ENCODE results near the gene ADGRV1.

The ADGRV1 gene

DNA sequence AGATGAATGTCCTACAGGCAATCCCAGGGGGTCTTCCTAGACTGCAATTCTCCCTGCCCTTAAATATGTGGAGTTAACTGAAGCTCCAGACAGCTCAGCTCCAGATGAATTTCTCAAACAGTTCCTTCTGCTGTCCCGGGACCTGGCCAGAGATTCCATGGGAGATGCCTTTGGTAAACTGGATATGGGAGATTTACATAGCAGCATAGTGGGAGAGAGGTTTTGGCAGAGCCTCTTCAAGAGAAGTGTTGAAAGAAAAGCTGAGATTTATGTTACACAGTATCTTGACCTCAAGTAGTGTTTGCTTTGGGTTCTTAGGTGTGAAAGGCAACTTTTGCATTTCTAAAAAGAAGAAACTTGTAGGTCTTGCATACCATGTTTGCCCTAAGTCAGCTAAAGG is 459.6 kb downstream of the ADGRV1 start:
- H3K27me3 Mint-ChIP-seq, result peaks cover 7% of the 10 kb centered on the region
- no peaks in the 10 kb centered on the region for H3K4me1 Mint-ChIP-seq
- H3K9me3 Mint-ChIP-seq, result peaks cover 4% of the 10 kb centered on the region
- no peaks in the 10 kb centered on the region for H3K36me3 Mint-ChIP-seq
- H3K4me3 Mint-ChIP-seq, result no peak overlapping the region
- H3K27ac Mint-ChIP-seq, result no peak overlapping the region

DNA sequence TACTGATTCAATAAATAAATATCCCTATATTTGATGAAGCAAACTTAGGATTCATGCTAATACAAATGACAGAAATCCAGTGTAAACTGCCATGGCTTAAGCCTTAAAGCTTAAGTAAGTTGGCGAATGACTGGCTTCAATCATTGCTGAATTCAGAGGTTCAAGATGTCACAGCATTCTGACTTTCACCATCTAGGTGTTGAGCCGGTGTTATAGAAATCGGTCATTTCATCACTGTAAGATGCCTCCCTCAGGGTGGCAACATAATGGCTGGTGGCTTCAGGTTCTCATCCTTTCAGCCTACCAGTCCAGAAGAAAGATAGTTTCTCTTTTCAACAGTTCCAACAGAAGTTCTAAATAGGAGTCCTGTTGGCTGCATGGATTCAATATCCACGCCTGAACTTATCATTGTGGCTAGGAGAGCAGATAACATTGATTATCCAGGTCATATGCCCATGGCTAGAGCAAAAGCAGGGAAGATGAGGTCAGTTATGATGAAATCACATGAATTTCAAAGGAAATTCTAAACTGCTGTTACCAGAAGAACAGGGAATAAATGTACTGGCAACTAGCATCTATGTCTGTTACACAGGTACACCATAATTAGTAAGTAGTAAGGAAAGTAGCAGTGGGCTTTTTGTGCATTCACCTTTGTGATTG is 460.2 kb downstream of the ADGRV1 start:
- peaks cover 4% of the 10 kb centered on the region for H3K27me3 Mint-ChIP-seq
- H3K9me3 Mint-ChIP-seq, result peaks cover 4% of the 10 kb centered on the region
- no peak overlapping the region for H3K27ac Mint-ChIP-seq
- no peak overlapping the region for H3K4me3 Mint-ChIP-seq
- no peaks in the 10 kb centered on the region for H3K4me1 Mint-ChIP-seq
- no peaks in the 10 kb centered on the region for H3K36me3 Mint-ChIP-seq

DNA sequence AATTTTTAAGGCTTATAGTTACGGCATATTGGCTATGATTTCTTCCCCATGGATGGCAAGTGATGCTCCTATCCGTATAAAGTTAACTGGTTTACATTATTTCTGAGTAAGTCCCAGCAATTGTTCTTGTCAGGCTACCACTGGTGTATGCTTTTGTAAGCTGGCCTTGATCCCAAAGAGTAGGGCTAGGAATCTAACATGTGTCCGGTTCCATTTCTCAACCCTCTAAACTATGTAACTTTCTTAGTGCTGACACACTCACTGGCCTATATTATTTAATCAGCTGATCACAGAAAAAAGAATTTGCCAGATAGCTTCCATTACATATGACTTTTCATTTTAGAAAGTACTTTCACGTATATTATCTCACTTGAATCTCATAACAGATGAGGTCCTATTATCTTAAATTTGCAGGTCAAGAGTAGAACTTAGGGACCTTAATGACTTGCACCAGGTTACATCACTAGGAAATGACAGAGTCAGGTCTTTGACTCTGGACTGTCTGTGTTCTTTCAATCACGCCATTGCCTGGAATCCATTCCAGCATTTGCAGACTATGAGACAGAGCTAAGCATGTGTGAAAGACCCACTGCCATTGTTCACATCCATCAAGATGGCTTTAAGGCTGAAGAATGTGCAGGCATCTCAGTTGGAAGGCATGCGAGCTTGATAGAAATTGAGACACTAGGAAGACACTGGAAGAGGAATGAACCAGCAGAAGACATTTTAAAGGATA is 461.6 kb downstream of the ADGRV1 start:
- H3K36me3 Mint-ChIP-seq, result no peaks in the 10 kb centered on the region
- H3K4me1 Mint-ChIP-seq, result no peaks in the 10 kb centered on the region
- H3K4me3 Mint-ChIP-seq, result no peak overlapping the region

GRCh38 chr5:91022518-91022917 is 463.9 kb downstream of the ADGRV1 start:
- no peaks in the 10 kb centered on the region for H3K36me3 Mint-ChIP-seq
- H3K27me3 Mint-ChIP-seq, result peaks cover 3% of the 10 kb centered on the region
- no peaks in the 10 kb centered on the region for H3K4me1 Mint-ChIP-seq
- H3K9me3 Mint-ChIP-seq, result no peaks in the 10 kb centered on the region
- H3K27ac Mint-ChIP-seq, result no peak overlapping the region
- no peak overlapping the region for H3K4me3 Mint-ChIP-seq

More for the DNA sequence above, 461.6 kb downstream of the ADGRV1 start:
- Mint-ChIP-seq H3K27me3 (peaks cover 3% of the 10 kb centered on the region), H3K27ac (no peak overlapping the region), H3K9me3 (no peaks in the 10 kb centered on the region)

DNA sequence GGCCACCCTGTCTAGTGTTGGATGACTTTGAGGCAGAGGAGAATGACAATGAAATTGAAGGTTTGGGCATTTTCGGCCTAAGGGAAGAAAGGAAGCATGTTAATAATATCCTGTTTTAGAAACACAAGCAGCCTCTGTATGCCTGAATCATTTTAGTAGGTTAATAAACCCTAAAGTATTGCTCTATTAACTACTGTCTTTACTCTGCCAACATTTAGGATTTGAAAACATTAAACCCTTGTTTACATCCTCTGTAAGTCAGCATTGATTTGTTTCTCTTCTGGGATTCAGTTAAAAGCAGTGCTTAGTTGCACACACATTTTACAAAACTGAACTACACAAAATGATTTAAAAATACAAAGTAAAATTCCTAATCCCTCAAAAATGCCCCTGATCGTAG is 465.6 kb downstream of the ADGRV1 start:
- H3K9me3 Mint-ChIP-seq, result no peaks in the 10 kb centered on the region
- peaks cover 2% of the 10 kb centered on the region for H3K27me3 Mint-ChIP-seq
- H3K4me1 Mint-ChIP-seq, result no peaks in the 10 kb centered on the region
- H3K27ac Mint-ChIP-seq, result no peak overlapping the region
- no peaks in the 10 kb centered on the region for H3K36me3 Mint-ChIP-seq
- H3K4me3 Mint-ChIP-seq, result no peak overlapping the region

DNA sequence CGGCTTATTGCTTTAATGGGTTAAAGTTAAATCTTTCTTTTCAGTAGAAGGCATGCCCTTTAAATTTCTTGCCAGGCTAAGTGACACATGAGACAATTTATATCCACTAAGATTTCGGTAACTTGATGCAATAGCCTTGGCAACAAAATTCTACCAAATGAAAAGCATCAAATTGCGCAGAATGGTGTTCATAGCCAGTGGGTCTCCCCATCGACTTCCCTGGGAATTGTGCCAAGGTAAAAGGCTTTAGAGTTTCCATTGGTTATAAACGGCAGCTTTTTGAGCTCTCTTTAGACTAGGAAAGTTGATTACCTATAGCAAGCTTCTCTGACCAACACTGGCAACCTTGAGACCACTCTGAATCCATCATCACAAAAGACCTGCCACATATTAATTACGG is 466.1 kb downstream of the ADGRV1 start:
- Mint-ChIP-seq H3K36me3 (no peaks in the 10 kb centered on the region), H3K27me3 (peaks cover 2% of the 10 kb centered on the region), H3K4me3 (no peak overlapping the region), H3K27ac (no peak overlapping the region), H3K9me3 (no peaks in the 10 kb centered on the region), H3K4me1 (no peaks in the 10 kb centered on the region)

- Mint-ChIP-seq H3K4me1 (no peaks in the 10 kb centered on the region), H3K36me3 (no peaks in the 10 kb centered on the region), H3K27me3 (peaks cover 2% of the 10 kb centered on the region)
Observed at GRCh38 chr5:91025449-91025848, 466.9 kb downstream of the ADGRV1 start.

DNA sequence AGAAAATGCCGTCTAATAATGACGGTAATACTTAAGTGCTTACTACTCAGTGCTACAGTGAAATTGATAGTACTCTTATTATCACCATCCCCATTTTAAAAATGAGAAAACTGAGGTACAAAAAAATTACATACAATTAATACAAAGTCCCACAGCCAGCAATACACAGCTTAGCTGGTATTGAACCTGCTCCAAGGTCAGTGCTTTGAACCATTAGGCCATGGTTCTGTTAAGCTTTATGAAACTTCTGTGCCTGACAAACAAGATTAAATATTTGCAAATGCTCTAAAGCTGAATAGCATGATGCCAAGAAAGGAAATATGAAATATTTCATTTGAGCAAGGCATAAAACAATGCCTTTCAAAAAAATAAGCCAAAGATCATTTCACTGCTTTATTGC is 467.4 kb downstream of the ADGRV1 start:
- Mint-ChIP-seq H3K27ac (no peak overlapping the region), H3K4me3 (no peak overlapping the region), H3K36me3 (no peaks in the 10 kb centered on the region), H3K27me3 (peaks cover 4% of the 10 kb centered on the region), H3K9me3 (no peaks in the 10 kb centered on the region), H3K4me1 (no peaks in the 10 kb centered on the region)

More at GRCh38 chr5:91025449-91025848, 466.9 kb downstream of the ADGRV1 start:
- H3K4me3 Mint-ChIP-seq, result no peak overlapping the region
- no peaks in the 10 kb centered on the region for H3K9me3 Mint-ChIP-seq
- no peak overlapping the region for H3K27ac Mint-ChIP-seq

GRCh38 chr5:91026466-91026865 is 467.9 kb downstream of the ADGRV1 start:
- Mint-ChIP-seq H3K36me3 (no peaks in the 10 kb centered on the region), H3K4me3 (no peak overlapping the region), H3K27ac (no peak overlapping the region), H3K9me3 (no peaks in the 10 kb centered on the region), H3K4me1 (no peaks in the 10 kb centered on the region), H3K27me3 (peaks cover 4% of the 10 kb centered on the region)

GRCh38 chr5:91027405-91028139 is 469.0 kb downstream of the ADGRV1 start:
- H3K36me3 Mint-ChIP-seq, result no peaks in the 10 kb centered on the region
- no peak overlapping the region for H3K27ac Mint-ChIP-seq
- H3K27me3 Mint-ChIP-seq, result peaks cover 4% of the 10 kb centered on the region
- H3K4me3 Mint-ChIP-seq, result no peak overlapping the region
- no peaks in the 10 kb centered on the region for H3K4me1 Mint-ChIP-seq
- no peaks in the 10 kb centered on the region for H3K9me3 Mint-ChIP-seq

GRCh38 chr5:91028499-91028956 is 469.9 kb downstream of the ADGRV1 start:
- no peak overlapping the region for H3K27ac Mint-ChIP-seq
- H3K27me3 Mint-ChIP-seq, result peaks cover 4% of the 10 kb centered on the region
- no peaks in the 10 kb centered on the region for H3K9me3 Mint-ChIP-seq
- H3K4me1 Mint-ChIP-seq, result no peaks in the 10 kb centered on the region
- H3K36me3 Mint-ChIP-seq, result no peaks in the 10 kb centered on the region
- no peak overlapping the region for H3K4me3 Mint-ChIP-seq

DNA sequence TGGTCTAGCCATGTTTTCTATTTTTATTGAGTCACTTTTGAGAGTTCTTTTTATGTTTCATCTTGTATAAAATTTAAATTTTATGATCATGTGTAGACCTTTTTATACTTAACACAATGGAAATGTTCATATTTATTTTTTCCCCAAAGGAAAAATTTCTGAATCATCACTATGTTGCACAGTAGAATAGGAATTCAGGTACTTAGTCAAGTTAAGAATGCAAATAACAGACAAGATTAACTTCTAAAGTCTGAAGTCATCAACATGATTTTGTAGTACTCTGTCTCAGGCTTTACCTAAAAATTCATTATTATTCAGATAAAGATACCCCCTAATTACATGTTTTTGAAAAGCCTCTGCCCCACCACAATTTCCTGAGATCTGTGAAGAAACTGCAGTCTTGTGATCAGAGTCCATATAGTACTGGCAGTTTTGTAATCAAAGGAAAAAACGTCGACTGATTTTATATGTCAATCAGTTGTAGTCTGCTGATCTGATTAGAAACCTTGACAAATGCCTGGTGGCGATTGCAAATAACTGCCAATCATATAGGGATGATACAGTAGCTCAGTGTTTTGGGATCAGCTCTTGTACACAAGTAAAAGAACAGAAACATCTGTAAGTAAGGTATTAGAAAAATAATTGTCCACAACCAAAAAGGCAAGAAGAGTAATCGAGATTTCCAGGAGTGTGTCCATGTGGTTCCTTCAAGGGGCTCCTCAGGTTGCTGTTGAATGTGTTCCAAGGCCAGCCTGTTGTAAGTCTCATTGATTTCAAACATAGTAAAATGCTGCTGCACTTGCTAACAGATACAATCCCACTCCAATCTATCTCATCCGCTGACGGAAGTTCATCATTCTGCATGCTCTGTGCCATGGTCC is 472.2 kb downstream of the ADGRV1 start:
- Mint-ChIP-seq H3K27ac (no peak overlapping the region), H3K27me3 (peaks cover 8% of the 10 kb centered on the region), H3K9me3 (no peaks in the 10 kb centered on the region), H3K4me3 (no peak overlapping the region), H3K4me1 (no peaks in the 10 kb centered on the region), H3K36me3 (no peaks in the 10 kb centered on the region)

GRCh38 chr5:91031402-91031752 is 472.8 kb downstream of the ADGRV1 start:
- H3K4me1 Mint-ChIP-seq, result no peaks in the 10 kb centered on the region
- no peak overlapping the region for H3K4me3 Mint-ChIP-seq
- peaks cover 8% of the 10 kb centered on the region for H3K27me3 Mint-ChIP-seq
- no peaks in the 10 kb centered on the region for H3K36me3 Mint-ChIP-seq
- H3K27ac Mint-ChIP-seq, result no peak overlapping the region
- no peaks in the 10 kb centered on the region for H3K9me3 Mint-ChIP-seq

DNA sequence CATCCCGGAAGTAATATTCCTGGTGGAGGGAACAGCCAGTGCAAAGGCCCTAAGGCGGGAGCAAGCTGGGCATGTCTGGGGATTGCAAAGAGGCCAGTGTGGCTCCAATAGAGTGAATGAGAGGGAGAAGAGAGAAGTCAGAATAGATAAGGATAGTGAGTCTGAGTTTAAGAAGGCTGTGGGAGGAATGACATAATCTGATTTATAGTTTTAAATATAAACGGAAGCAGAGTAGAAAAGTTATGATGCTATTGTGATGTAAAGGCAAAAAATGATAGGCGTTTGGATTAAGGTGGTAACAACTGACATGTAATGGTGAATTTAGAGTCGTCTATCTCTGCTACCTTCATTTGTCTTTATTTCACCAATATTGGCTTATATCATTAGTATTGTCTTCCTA is 473.5 kb downstream of the ADGRV1 start:
- Mint-ChIP-seq H3K4me3 (no peak overlapping the region), H3K27me3 (peaks cover 8% of the 10 kb centered on the region), H3K9me3 (no peaks in the 10 kb centered on the region), H3K27ac (no peak overlapping the region), H3K36me3 (no peaks in the 10 kb centered on the region), H3K4me1 (no peaks in the 10 kb centered on the region)

- Mint-ChIP-seq H3K36me3 (no peaks in the 10 kb centered on the region), H3K4me1 (no peaks in the 10 kb centered on the region), H3K4me3 (no peak overlapping the region), H3K27ac (no peak overlapping the region), H3K9me3 (no peaks in the 10 kb centered on the region), H3K27me3 (peaks cover 6% of the 10 kb centered on the region)
Observed at GRCh38 chr5:91033370-91033769, 474.8 kb downstream of the ADGRV1 start.
